ENCODE measurements around the gene TMTC4.

DNA sequence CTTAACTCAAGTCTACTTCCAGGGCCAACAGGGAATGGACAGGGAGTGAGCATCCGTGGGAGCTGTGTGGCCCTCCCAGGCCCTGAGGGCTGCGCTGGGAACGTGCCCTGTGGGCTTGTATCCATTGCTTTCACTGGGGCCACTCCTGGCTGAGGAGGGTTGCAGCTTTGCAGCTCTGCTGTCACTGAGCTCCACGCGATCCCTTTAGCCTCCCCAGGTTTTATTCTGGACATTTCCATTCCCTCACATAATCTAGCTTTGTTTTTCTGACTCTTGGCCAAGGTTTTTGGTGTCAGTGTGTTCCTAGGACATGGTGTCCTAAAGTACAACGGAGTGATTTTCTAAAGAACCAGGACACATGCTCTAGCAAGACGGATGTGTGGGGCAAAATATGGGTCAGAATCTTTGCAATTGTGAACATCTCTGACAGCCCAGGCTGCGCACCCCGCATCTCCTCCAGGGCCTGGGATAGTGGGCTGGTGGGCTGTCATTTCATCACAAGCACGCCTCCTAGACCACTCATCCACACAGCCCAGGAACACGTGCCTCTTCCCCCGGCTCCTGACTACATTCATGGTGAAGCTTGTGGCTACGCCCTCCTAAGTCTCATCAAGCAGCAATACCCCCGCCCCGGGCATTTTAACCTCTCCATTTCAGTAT lies 114.0 kb downstream of the TMTC4 start:
- TF ChIP-seq POLR2AphosphoS5 (IDR thresholded peaks at IDR 0.05) (no peak), POLR2A (IDR thresholded peaks at IDR 0.05) (no peak), EP300 (IDR thresholded peaks at IDR 0.05) (no peak)
- TF ChIP-seq, protein P1, sequence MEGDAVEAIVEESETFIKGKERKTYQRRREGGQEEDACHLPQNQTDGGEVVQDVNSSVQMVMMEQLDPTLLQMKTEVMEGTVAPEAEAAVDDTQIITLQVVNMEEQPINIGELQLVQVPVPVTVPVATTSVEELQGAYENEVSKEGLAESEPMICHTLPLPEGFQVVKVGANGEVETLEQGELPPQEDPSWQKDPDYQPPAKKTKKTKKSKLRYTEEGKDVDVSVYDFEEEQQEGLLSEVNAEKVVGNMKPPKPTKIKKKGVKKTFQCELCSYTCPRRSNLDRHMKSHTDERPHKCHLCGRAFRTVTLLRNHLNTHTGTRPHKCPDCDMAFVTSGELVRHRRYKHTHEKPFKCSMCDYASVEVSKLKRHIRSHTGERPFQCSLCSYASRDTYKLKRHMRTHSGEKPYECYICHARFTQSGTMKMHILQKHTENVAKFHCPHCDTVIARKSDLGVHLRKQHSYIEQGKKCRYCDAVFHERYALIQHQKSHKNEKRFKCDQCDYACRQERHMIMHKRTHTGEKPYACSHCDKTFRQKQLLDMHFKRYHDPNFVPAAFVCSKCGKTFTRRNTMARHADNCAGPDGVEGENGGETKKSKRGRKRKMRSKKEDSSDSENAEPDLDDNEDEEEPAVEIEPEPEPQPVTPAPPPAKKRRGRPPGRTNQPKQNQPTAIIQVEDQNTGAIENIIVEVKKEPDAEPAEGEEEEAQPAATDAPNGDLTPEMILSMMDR (IDR thresholded peaks at IDR 0.05), result no peak
